OCI-LY1 (cell line): ENCODE results near the gene ZMIZ1.

ENCODE experiments used
- CTCF ChIP-seq: fragments of 200-600 bp; sonication (generic), shearing (Covaris generic); IDR thresholded peaks from 2 replicates; pipeline ENCODE4 v1.5.1; 2017; ENCODE audit warnings: mild to moderate bottlenecking, antibody characterized with exemption, low read length, moderate library complexity, mixed read lengths
- EZH2 ChIP-seq: fragments of 200-600 bp; sonication (generic), shearing (Covaris generic); IDR thresholded peaks from 2 replicates; pipeline ENCODE4 v1.8.0; 2017; ENCODE audit warnings: borderline replicate concordance, mixed run types, mild to moderate bottlenecking, antibody characterized with exemption, low read length, moderate library complexity, mixed read lengths

GRCh38 chr10:79354615-79355014, 285.8 kb downstream of the ZMIZ1 start:
- TF ChIP-seq CTCF: no peak
- TF ChIP-seq EZH2: no peak
